HCT116 (cell line): Measurements from ENCODE around the gene RAP1A. TPM values are rescaled to one million over a fixed set of nuclear protein-coding genes. Genes with fewer than 3 reads are reported as not detected.
"Not testable (repeated sequence)": the region's sequence is repeated elsewhere in the genome, so short reads cannot be mapped to it uniquely, and the experiment has no call there.

Experiments
- ATAC-seq: fragments of 200-7000 bp; cut with Tn5 transposase; 2 replicates; pipeline ENCODE4 v1.9.1; 2020; ENCODE audit warnings: mild to moderate bottlenecking, moderate library complexity
- BruUV-seq: library from RNA; stranded (reverse); fragments of 400-500 nt; replicated peaks from 2 replicates; lab custom pipeline; 2021; lab: Mats Ljungman, UMichigan
- CTCF ChIA-PET: fragments of 300-600 bp; sonication (Branson Sonifier 250); formaldehyde crosslinking; loops from one replicate; lab custom pipeline; 2021; ENCODE audit warnings: antibody characterized with exemption; lab: Charles Lee
- POLR2A ChIA-PET: fragments of 300-600, 350-600 bp; sonication (Branson Sonifier 250); formaldehyde crosslinking; loops from one replicate; lab custom pipeline; 2021; ENCODE audit warnings: antibody characterized with exemption; lab: Charles Lee
- RAD21 ChIA-PET, 2 experiments: fragments of 300-600 bp; sonication (Branson Sonifier 250); formaldehyde crosslinking; loops; one replicate each; lab custom pipeline; 2023; ENCODE audit warnings: low total read pairs in 2 of 2; ENCODE audit not compliant: uncharacterized antibody in 2 of 2, unreplicated experiment in 2 of 2, low non-redundant PET in 1 of 2; lab: Charles Lee
- DNase-seq: peaks from one replicate; pipeline ENCODE4 v3.0.0-alpha.2; 2010; ENCODE audit warnings: low read depth, low spot score
- H2AFZ ChIP-seq: fragments of 200-600 bp; shearing (Covaris generic), sonication (generic); 2 replicates; pipeline ENCODE4 v1.6.1; 2017; ENCODE audit warnings: low read depth, mixed run types, mixed read lengths, antibody characterized with exemption, low read length; ENCODE audit not compliant: poor library complexity, severe bottlenecking
- H3K27ac ChIP-seq: 2 replicates; pipeline ENCODE4 v1.5.1; 2012; ENCODE audit warnings: low read depth, low read length
- H3K27me3 ChIP-seq: fragments of 200-600 bp; sonication (generic); 2 replicates; pipeline ENCODE4 v1.6.1; 2016; ENCODE audit warnings: mixed run types, low read length, mixed read lengths; ENCODE audit not compliant: insufficient read depth
- H3K36me3 ChIP-seq, 2 experiments: fragments of 200-500 bp in 1 of 2; fragments of 200-600 bp in 1 of 2; sonication (Bioruptor generic) in 1 of 2; sonication (generic) in 1 of 2; 2 replicates each; pipeline versions ENCODE4 v1.5.1 to v1.6.1; 2014 to 2016; ENCODE audit warnings: low read length in 2 of 2, inconsistent platforms in 1 of 2, mixed read lengths in 1 of 2, mixed run types in 1 of 2; ENCODE audit not compliant: insufficient read depth in 2 of 2, control insufficient read depth in 1 of 2
- H3K4me1 ChIP-seq, 2 experiments: fragments of 200-600 bp in 1 of 2; sonication (generic) in 1 of 2; 2 replicates each; pipeline versions ENCODE4 v1.5.1 to v1.6.1; 2012 to 2017; ENCODE audit warnings: low read length in 2 of 2, inconsistent platforms in 1 of 2, mild to moderate bottlenecking in 1 of 2, mixed read lengths in 1 of 2, mixed run types in 1 of 2, moderate library complexity in 1 of 2; ENCODE audit not compliant: insufficient read depth in 2 of 2, control insufficient read depth in 1 of 2
- H3K4me2 ChIP-seq: fragments of 200-600 bp; sonication (generic); 2 replicates; pipeline ENCODE4 v1.6.1; 2017; ENCODE audit warnings: mixed run types, low read length, mixed read lengths
- H3K4me3 ChIP-seq, 2 experiments: fragments of 200-600 bp in 1 of 2; sonication (generic) in 1 of 2; replicated peaks in 1 of 2; 2 replicates each; pipeline ENCODE4 v1.5.1; 2011 to 2016; ENCODE audit warnings: low read length in 2 of 2, control low read depth in 1 of 2, low read depth in 1 of 2, mild to moderate bottlenecking in 1 of 2, mixed read lengths in 1 of 2, mixed run types in 1 of 2
- H3K79me2 ChIP-seq: fragments of 200-600 bp; sonication (generic); 2 replicates; pipeline ENCODE4 v1.6.1; 2017; ENCODE audit warnings: mild to moderate bottlenecking, mixed run types, low read length, moderate library complexity, mixed read lengths; ENCODE audit not compliant: insufficient read depth
- H3K9ac ChIP-seq: fragments of 200-600 bp; sonication (generic); 2 replicates; pipeline ENCODE4 v1.6.1; 2016; ENCODE audit warnings: low read length, mixed read lengths
- H3K9me2 ChIP-seq: fragments of 200-600 bp; sonication (generic), shearing (Covaris generic); 2 replicates; pipeline ENCODE4 v1.6.1; 2017; ENCODE audit warnings: mixed run types, mild to moderate bottlenecking, moderate library complexity; ENCODE audit not compliant: insufficient read depth
- H3K9me3 ChIP-seq, 2 experiments: fragments of 200-500 bp in 1 of 2; fragments of 200-600 bp in 1 of 2; sonication (Bioruptor generic) in 1 of 2; sonication (generic) in 1 of 2; 2 replicates each; pipeline ENCODE4 v1.6.1; 2014 to 2017; ENCODE audit warnings: low read length in 2 of 2, mixed read lengths in 2 of 2, inconsistent platforms in 1 of 2, low read depth in 1 of 2, mild to moderate bottlenecking in 1 of 2, mixed run types in 1 of 2, moderate library complexity in 1 of 2; ENCODE audit not compliant: control insufficient read depth in 1 of 2, insufficient read depth in 1 of 2
- H4K20me1 ChIP-seq: fragments of 200-600 bp; sonication (generic), shearing (Covaris generic); 2 replicates; pipeline ENCODE4 v1.6.1; 2017; ENCODE audit warnings: mixed run types, mild to moderate bottlenecking, moderate library complexity; ENCODE audit not compliant: insufficient read depth
- ATF3 ChIP-seq: IDR thresholded peaks from 2 replicates; pipeline ENCODE4 v1.6.1; 2012
- CEBPB ChIP-seq: IDR thresholded peaks from 2 replicates; pipeline ENCODE4 v1.6.1; 2012; ENCODE audit warnings: low read depth
- EGR1 ChIP-seq: IDR thresholded peaks from 2 replicates; pipeline ENCODE4 v1.6.1; 2012; ENCODE audit warnings: low read depth
- EZH2phosphoT487 ChIP-seq: fragments of 200-600 bp; IDR thresholded peaks from 2 replicates; pipeline ENCODE4 v1.6.1; 2018; ENCODE audit warnings: antibody characterized with exemption, borderline replicate concordance
- FOSL1 ChIP-seq: IDR thresholded peaks from 2 replicates; pipeline ENCODE4 v1.6.1; 2012; ENCODE audit warnings: low read depth
- JUND ChIP-seq: IDR thresholded peaks from 2 replicates; pipeline ENCODE4 v1.6.1; 2012
- MAX ChIP-seq: IDR thresholded peaks from 2 replicates; pipeline ENCODE4 v1.6.1; 2012
- POLR2A ChIP-seq: IDR thresholded peaks from 2 replicates; pipeline ENCODE4 v1.7.0; 2011; ENCODE audit warnings: borderline replicate concordance; ENCODE audit not compliant: insufficient read depth, insufficient read length; ENCODE audit errors: extremely low read depth
- POLR2AphosphoS5 ChIP-seq: IDR thresholded peaks from 2 replicates; pipeline ENCODE4 v1.6.1; 2011; ENCODE audit warnings: mild to moderate bottlenecking, low read depth, low read length, moderate library complexity
- RAD21 ChIP-seq: IDR thresholded peaks from 2 replicates; pipeline ENCODE4 v1.6.1; 2012; ENCODE audit warnings: low read depth, mild to moderate bottlenecking
- SIN3A ChIP-seq: IDR thresholded peaks from 2 replicates; pipeline ENCODE4 v1.6.1; 2012; ENCODE audit warnings: low read depth
- SRF ChIP-seq: IDR thresholded peaks from 2 replicates; pipeline ENCODE4 v1.6.1; 2012; ENCODE audit warnings: low read depth
- TCF7L2 ChIP-seq: IDR thresholded peaks from 2 replicates; pipeline ENCODE4 v1.7.0; 2011; ENCODE audit warnings: borderline replicate concordance, inconsistent platforms; ENCODE audit not compliant: insufficient read depth, insufficient read length; ENCODE audit errors: extremely low read depth
- YY1 ChIP-seq: IDR thresholded peaks from 2 replicates; pipeline ENCODE4 v1.6.1; 2011; ENCODE audit warnings: low read length, low read depth, moderate library complexity, mild to moderate bottlenecking; ENCODE audit not compliant: insufficient replicate concordance; ENCODE audit errors: extremely low read depth
- ZBTB33 ChIP-seq: IDR thresholded peaks from 2 replicates; pipeline ENCODE4 v1.6.1; 2011; ENCODE audit warnings: mild to moderate bottlenecking, low read length, moderate library complexity; ENCODE audit not compliant: insufficient replicate concordance; ENCODE audit errors: extremely low read depth
- ZFX ChIP-seq: fragments of 450-650 bp; IDR thresholded peaks from 2 replicates; pipeline ENCODE4 v1.6.1; 2017
- intact Hi-C: fragments of 100-400 bp; cut with micrococcal nuclease; formaldehyde crosslinking; loops from 2 replicates; pipeline ENCODE4 v1.10.0; 2022
- total RNA-seq: library from RNA; stranded (reverse); gene quantifications from one replicate; pipeline ENCODE4 v1.2.1, GENCODE V29; 2021; ENCODE audit not compliant: unreplicated experiment

The RAP1A gene
- total RNA-seq, 1 experiment from 2014 or later = 46.2 TPM

- no TSS peak for BruUV-seq
- H3K4me2 ChIP-seq = no peak overlapping the region
- H3K27ac ChIP-seq = no peak overlapping the region
- H3K4me1 ChIP-seq = no peaks in the 10 kb centered on the region
- no peaks in the 10 kb centered on the region for H3K36me3 ChIP-seq
- H3K9ac ChIP-seq = no peak overlapping the region
- H3K4me3 ChIP-seq = no peak overlapping the region
- peaks cover 82% of the 10 kb centered on the region for H3K79me2 ChIP-seq
- CTCF ChIA-PET = no interaction called here
- TF ChIP-seq CEBPB = no peak
- TF ChIP-seq FOSL1 = no peak
- TF ChIP-seq ZFX = no peak
- no peak for TF ChIP-seq MAX
- no peak for TF ChIP-seq EGR1
- no peak for TF ChIP-seq ATF3
- TF ChIP-seq SRF = no peak
- no peak for TF ChIP-seq YY1
- TF ChIP-seq POLR2A = no peak
- no peak for TF ChIP-seq SIN3A
- TF ChIP-seq RAD21 = no peak
- no peak for TF ChIP-seq TCF7L2
- TF ChIP-seq ZBTB33 = no peak
- TF ChIP-seq JUND = no peak
- no peak for TF ChIP-seq EZH2phosphoT487
- no peak for TF ChIP-seq POLR2AphosphoS5
- no peaks in the 10 kb centered on the region for H4K20me1 ChIP-seq
- DNase-seq = no peak
- no peak for ATAC-seq
- POLR2A ChIA-PET = no interaction called here
- no peaks in the 10 kb centered on the region for H3K9me2 ChIP-seq
- no peaks in the 10 kb centered on the region for H3K27me3 ChIP-seq
- no peak overlapping the region for H2AFZ ChIP-seq
- H3K9me3 ChIP-seq = no peaks in the 10 kb centered on the region
- intact Hi-C loops = no loop called here
- RAD21 ChIA-PET = no interaction called here
Measured at GRCh38 chr1:111631502-111631901, 11.9 kb downstream of the RAP1A start.

- H3K27me3 ChIP-seq, BruUV-seq, DNase-seq, RAD21 ChIA-PET, H3K4me1 ChIP-seq, intact Hi-C loops, ATAC-seq, CTCF ChIA-PET, H3K4me2 ChIP-seq, H3K4me3 ChIP-seq, H3K27ac ChIP-seq, H3K9ac ChIP-seq, H4K20me1 ChIP-seq, H2AFZ ChIP-seq, POLR2A ChIA-PET, H3K36me3 ChIP-seq, H3K9me2 ChIP-seq, H3K9me3 ChIP-seq: not testable (repeated sequence)
- H3K79me2 ChIP-seq = peaks cover 81% of the 10 kb centered on the region
Measured at GRCh38 chr1:111632771-111633170, 13.2 kb downstream of the RAP1A start.
